ENCODE data around the gene CFAP43.

DNA sequence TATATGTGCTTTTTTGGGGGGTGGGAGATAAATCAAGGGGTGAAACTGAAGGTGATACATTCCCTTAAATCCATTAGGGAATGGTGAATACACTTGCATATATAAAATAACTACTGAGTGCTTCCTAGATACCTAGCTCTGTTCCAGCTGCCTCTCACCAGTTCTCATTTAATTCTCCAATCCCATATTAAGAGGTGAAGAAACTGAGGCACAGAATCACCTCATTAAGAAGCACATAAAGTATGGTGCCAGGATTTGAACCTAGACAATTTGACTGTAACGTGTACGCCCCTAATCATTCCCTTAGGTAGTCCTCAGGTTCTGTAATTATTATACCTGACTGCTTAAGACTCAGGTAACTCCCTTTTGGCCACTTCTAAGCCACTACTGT is 111.7 kb downstream of the CFAP43 start:
- TF ChIP-seq EZH2 (IDR thresholded peaks at IDR 0.05) (no peak), POLR2AphosphoS5 (IDR thresholded peaks at IDR 0.05; ENCODE audit: borderline replicate concordance, low read depth, low read length) (no peak)
